Posterior vena cava (tissue), 2 donors: Measurements from ENCODE around the gene FAM50A. TPM values are rescaled to one million over a fixed set of nuclear protein-coding genes. Genes with fewer than 3 reads are reported as not detected.

Source experiments
- DNase-seq: peaks from one replicate; pipeline ENCODE4 v3.0.0-alpha.2; 2020; ENCODE audit warnings: low spot score
- intact Hi-C, 2 donors: fragments of 100-400 bp; cut with DNase I; formaldehyde crosslinking; loops; one replicate each; pipeline versions ENCODE4 v1.14.1 to v1.14.2; 2022 to 2023
- total RNA-seq, 2 donors: library from RNA; stranded (reverse); fragmentation: NEBNext Ultra II Directional; extraction: Animal tissue kit (Norgen Biotek cat#: 25700); gene quantifications; one replicate each; pipeline ENCODE4 v1.2.1, GENCODE V29; 2021
- donor health status: DM: yes; HTN: yes; CAD: no.
- donor health status: DM: yes; HTN: yes; CAD: no.

Gene FAM50A
- total RNA-seq, 2 donors from 2014 or later = 52.7 to 63.3 TPM

DNA sequence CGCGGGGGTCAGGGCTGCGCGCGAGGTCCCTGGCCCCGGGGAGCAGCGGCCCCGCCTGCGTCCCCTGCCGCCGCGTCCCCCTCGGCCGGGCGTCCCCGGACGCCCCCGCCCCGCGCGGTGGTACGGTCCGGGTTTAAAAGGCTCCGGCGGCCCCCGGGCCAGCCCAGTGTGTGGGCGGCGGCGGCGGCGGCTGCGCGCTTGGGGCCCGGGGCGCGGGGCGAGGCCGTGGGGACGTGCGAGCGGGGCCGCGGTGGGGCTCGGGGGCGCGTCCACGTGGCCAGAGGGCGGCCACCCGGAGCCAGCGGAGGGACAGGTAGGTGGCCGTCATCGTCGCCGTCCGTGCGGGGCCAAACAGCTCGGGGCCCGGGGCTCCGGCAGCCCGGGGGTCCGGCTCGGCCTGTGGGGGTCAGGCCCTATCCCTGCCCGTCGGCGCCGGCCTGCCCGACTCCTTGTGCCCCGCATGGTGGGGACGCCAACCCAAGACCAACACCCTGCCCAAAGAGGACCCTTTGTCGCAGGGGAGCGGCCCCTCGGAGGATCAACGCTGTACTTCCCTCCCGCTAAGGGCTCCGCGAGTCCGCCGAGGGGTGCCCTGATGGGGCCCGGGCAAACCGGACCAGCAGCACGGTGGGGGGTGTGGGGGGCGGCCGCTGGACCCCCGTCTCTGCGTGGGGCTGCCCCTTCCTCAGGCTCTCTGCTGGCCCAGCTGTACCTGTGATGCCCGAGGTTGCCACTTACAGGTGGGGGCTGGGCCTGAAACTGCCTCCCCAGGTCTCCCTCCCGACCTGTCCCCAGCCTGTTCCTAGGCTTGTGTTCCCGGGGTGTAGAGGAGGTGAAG, 14.4 kb downstream of the FAM50A start, which contains the start of gene PLXNA3:
TSS of gene PLXNA3 (plus strand) at position 166 of the 838 bp plus-strand sequence. CDS start 1,903 bp downstream, outside the sequence.
- intact Hi-C loops = loop anchor here in 1 of 2 donors (10.0 kb wide), 1 partner anchor 1574 kb away; no protein-coding TSS in a partner anchor
- no peak for DNase-seq

DNA sequence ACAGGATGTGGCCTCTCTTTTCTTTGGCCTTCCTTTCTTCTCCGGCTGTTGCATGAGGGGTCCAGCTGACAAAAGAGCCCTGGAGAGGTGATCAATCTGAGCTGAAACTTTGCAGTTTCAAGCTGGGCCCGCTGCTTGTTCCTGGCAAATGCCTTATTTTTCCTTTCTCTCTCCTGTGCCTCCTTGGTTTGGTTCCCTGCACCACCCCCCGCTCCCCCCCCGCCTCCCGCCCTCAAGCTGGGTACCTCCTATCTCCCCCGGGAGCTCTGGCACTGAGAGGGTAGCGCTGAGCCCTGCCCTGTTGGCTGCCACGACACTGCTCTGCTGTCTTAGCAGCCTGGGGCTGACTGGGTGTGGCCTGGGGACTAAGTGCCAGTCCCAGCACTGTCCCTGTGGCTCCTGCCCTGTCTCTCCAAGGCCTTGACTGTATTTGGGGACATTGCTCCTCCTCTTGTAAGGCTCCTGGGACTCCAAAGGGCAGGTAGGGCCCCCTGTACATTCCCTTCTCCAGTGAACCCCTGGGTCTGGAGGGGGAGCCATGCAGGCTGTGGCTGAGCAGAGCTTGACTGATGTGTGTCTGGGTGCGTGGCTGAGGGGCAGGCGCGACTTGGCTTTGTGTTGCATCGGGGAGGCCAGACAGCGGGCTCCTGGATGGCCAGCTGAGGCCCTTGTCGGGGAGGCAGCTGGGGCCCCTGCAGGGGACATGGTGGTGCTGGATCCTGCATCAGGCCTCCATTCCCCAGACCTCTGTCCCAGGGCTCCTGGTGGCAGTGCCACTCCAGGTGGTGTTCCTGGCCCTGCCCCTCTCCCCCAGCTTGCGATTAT, 15.2 kb downstream of the FAM50A start:
- DNase-seq = no peak
- intact Hi-C loops = loop anchor here in 1 of 2 donors (10.0 kb wide), 1 partner anchor 1574 kb away; no protein-coding TSS in a partner anchor

DNA sequence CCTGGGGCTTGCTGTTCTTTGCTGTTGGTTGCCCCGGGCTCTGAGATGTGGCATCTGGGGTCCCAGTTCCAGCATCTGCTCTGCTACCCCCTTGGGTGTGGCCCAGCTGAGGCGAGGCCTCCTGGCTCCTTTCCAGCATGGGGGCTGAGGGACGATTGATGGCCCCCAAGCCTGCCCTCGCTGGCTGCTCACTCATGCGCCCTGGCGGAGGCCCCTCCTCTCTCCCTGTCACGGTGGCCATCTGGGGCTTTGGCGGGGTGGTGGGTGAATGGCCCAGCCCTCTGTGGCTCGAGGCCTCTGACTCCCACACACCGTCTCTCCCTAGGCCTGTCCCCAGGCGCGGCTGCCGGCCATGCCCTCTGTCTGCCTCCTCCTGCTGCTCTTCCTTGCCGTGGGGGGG, 15.9 kb downstream of the FAM50A start:
- no peak for DNase-seq
- intact Hi-C loops = loop anchor here in 1 of 2 donors (10.0 kb wide), 1 partner anchor 1575 kb away; no protein-coding TSS in a partner anchor

DNA sequence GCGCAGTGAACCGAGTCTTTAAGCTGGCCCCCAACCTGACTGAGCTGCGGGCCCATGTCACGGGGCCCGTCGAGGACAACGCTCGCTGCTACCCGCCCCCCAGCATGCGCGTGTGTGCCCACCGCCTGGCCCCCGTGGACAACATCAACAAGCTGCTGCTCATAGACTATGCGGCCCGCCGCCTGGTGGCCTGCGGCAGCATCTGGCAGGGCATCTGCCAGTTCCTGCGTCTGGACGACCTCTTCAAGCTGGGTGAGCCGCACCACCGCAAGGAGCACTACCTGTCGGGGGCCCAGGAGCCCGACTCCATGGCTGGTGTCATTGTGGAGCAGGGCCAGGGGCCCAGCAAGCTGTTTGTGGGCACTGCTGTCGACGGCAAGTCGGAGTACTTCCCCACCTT, 16.4 kb downstream of the FAM50A start:
- no peak for DNase-seq
- intact Hi-C loops = no loop called here

DNA sequence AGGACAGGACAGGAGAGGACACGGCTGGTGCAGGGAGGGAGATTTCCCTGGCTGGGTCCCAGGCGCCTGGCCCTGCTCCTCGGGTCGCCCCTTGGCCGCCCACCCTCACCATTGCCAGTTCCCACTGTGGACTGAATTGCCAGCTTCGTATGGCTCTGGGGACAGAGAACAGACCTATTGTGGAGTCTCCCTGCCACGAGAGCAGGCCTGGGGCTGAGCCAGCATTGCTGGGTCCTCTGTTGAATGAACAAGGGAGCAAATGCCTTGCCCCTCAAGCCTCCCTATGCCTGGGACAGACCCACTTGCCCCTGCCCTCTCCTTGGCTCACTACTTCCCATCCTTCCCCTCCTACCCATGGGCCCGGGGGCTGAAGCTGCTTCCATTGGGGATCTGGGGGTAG, 18.5 kb downstream of the FAM50A start:
- intact Hi-C loops = no loop called here

DNA sequence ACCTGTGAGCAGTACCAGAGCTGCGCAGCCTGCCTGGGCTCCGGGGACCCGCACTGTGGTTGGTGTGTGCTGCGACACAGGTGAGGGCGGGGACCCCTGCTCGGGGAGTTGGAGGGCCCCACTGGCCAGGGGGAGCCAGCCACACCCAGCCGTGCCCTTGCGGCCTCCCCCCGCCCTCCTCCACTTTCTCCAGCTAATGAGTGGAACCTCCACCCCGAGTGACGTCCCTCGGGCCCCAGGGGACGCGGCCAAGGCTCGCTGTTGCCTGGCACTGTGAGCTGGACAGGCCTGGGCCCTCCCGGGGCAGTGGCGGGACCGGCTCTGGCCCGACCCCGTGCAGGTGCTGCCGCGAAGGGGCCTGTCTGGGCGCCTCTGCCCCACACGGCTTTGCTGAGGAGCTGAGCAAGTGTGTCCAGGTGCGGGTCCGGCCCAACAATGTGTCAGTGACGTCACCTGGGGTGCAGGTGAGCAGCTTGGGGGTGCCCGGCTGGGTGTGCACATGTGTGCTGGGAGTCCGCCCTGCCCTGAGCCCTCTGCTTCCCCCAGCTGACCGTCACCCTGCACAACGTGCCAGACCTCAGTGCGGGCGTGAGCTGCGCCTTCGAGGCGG, 19.8 kb downstream of the FAM50A start:
- intact Hi-C loops = no loop called here

More for the DNA sequence above, 18.5 kb downstream of the FAM50A start:
- no peak for DNase-seq

DNA sequence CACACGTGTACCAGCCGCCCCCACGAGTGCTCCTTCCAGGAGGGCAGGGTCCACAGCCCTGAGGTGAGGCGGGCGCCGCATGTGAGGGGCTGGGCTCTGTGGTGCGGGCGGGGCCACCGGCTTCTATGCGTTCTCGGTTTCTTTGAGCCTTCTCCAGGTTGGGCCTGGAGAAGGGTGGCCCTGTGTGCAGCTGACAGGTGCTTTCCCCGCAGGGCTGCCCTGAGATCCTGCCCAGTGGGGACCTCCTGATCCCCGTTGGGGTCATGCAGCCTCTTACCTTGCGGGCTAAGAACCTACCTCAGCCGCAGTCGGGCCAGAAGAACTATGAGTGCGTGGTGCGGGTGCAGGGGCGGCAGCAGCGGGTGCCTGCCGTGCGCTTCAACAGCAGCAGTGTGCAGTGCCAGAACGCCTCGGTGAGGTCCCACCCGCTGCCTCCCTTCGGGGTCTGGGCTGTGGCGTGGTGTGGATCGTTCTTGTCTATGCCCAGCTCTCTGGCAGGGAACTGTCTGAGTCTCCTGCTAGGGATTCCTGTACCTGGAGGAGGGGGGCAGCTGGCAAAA, 20.9 kb downstream of the FAM50A start:
- intact Hi-C loops = no loop called here
- DNase-seq = no peak

More for the DNA sequence above, 19.8 kb downstream of the FAM50A start:
- DNase-seq = no peak

DNA sequence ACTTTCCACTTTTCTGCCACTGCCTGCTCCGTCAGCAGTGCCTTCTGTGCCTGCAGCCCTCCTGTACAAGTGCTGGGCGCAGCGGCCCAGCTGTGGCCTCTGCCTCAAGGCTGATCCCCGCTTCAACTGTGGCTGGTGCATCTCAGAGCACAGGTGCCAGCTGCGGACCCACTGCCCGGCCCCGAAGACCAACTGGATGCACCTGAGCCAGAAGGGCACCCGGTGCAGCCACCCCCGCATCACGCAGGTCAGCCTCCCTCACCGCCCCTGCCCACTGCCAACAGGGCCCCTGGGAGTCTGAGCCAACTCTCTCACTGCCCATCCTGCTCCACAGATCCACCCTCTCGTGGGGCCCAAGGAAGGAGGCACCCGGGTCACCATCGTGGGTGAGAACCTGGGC, 21.7 kb downstream of the FAM50A start:
- intact Hi-C loops = no loop called here
- no peak for DNase-seq

DNA sequence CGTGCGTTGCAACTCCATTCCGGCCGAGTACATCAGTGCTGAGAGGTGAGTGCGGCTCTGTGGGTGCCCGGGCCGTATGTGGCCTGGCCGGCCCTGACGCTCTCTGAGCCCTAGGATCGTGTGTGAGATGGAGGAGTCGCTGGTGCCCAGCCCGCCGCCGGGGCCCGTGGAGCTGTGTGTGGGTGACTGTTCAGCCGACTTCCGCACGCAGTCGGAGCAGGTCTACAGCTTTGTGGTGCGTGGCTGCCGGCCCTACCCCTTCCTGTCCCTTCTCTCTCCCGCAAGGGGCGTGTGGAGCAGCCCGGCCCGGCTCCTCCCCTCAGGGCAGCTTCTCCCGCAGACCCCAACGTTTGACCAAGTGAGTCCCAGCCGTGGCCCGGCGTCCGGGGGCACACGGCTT, 22.1 kb downstream of the FAM50A start:
- no peak for DNase-seq
- intact Hi-C loops = no loop called here

DNA sequence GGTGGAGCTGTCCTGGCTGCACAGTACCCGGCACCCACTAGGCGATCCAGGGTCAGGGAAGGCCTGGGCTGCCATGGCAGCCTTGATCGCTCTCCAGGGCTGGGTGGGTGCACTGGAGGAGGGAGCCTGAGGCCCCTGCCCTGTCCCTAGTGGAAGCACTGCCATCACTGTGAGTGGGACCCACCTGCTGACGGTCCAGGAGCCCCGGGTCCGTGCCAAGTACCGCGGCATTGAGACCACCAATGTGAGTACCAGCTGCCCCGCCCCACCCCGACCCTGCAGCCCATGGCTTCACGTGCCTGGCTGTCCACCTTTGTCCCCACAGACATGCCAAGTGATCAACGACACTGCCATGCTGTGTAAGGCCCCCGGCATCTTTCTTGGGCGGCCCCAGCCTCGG, 23.0 kb downstream of the FAM50A start:
- DNase-seq = no peak
- intact Hi-C loops = no loop called here

DNA sequence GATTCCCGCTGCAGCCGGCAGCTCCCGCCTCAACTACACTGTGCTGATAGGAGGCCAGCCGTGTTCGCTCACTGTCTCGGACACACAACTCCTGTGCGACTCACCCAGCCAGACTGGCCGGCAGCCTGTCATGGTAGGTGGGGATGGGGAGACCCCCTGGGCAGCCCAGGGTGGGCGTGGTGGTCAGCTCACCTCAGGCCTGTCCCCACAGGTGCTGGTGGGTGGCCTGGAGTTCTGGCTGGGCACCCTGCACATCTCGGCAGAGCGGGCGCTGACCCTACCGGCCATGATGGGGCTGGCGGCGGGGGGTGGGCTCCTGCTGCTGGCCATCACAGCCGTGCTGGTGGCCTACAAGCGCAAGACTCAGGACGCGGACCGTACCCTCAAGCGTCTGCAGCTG, 23.6 kb downstream of the FAM50A start:
- no peak for DNase-seq
- intact Hi-C loops = no loop called here

DNA sequence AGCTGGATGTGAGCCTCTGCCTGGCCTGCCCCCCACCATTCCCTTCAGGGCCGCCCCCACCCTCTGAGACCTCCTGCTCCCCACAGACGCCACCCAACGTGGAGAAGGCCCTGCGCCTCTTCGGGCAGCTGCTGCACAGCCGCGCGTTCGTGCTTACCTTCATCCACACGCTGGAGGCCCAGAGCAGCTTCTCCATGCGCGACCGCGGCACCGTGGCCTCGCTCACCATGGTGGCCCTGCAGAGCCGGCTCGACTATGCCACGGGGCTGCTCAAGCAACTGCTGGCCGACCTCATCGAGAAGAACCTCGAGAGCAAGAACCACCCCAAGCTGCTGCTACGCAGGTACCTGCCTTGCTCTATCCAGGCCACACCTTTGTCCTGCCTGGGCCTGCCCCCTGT, 24.3 kb downstream of the FAM50A start:
- intact Hi-C loops = no loop called here
- peak; percentile 78 for DNase-seq

DNA sequence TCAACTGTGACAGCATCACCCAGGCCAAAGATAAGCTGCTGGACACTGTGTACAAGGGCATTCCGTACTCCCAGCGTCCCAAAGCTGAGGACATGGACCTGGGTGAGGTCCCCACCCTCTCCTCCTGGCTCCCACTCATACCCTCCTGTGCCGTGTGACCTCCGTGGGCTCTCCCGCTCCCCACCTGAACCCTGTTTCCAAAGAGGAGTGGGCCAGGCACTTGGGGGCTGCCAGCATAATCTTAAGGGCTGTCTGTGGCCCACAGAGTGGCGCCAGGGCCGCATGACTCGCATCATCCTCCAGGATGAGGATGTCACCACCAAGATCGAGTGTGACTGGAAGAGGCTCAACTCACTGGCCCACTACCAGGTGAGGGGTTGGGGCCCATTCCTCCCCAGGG, 25.2 kb downstream of the FAM50A start:
- intact Hi-C loops = no loop called here
- peak; percentile 56 for DNase-seq

DNA sequence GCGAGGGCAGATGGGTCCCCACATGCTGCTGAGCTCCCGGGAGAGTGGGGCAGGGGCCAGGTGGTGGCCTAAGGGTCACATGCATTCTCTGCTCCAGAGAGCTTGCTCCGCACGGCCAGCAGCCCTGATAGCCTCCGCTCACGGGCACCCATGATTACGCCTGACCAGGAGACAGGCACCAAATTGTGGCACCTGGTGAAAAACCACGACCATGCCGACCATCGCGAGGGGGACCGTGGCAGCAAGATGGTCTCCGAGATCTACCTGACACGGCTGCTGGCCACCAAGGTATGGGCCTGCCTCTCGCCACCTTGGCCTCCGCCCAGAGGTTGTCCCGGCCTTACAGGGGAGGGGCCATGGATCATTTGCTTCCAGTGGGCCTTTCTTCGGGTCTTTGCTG, 25.9 kb downstream of the FAM50A start:
- intact Hi-C loops = no loop called here

DNA sequence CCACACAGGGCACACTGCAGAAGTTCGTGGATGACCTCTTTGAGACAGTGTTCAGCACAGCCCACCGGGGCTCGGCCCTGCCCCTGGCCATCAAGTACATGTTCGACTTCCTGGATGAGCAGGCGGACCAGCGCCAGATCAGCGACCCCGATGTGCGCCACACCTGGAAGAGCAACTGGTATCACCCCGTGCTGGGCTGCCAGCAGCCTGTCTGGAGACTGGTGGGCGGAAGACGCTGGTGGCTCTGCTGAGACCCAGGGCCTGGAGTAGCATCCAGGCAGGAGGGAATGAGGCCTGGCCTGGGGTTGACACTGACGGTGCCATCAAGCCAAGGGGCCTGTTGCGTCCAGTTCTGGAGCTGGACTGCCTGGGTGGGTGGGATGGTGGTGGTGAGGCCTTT, 26.5 kb downstream of the FAM50A start:
- intact Hi-C loops = no loop called here
- peak; percentile 77 for DNase-seq

More for the DNA sequence above, 25.9 kb downstream of the FAM50A start:
- peak; percentile 73 for DNase-seq

DNA sequence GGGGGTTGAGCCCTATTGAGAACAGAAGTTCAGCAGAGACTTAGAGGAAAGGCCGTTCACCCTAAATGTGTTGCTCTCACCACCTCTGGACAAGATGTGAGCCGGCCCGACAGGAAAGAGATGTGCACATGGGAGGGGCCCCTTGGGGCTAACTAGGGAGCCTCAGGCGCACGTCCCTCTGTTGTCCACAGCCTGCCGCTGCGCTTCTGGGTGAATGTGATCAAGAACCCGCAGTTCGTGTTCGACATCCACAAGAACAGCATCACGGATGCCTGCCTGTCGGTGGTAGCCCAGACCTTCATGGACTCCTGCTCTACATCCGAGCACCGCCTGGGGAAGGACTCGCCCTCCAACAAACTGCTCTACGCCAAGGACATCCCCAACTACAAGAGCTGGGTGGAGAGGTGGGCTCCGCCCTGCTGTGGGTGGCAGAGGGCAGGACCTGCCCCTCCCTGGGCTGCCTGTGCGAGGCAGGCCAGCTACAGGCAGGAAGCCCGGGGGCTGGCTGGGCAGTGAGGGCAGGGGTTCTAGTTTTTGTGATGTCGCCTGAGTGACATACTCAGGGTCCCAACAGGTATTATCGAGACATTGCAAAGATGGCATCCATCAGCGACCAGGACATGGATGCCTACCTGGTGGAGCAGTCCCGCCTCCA, 27.1 kb downstream of the FAM50A start:
- intact Hi-C loops = no loop called here
- DNase-seq = peak; percentile 54

DNA sequence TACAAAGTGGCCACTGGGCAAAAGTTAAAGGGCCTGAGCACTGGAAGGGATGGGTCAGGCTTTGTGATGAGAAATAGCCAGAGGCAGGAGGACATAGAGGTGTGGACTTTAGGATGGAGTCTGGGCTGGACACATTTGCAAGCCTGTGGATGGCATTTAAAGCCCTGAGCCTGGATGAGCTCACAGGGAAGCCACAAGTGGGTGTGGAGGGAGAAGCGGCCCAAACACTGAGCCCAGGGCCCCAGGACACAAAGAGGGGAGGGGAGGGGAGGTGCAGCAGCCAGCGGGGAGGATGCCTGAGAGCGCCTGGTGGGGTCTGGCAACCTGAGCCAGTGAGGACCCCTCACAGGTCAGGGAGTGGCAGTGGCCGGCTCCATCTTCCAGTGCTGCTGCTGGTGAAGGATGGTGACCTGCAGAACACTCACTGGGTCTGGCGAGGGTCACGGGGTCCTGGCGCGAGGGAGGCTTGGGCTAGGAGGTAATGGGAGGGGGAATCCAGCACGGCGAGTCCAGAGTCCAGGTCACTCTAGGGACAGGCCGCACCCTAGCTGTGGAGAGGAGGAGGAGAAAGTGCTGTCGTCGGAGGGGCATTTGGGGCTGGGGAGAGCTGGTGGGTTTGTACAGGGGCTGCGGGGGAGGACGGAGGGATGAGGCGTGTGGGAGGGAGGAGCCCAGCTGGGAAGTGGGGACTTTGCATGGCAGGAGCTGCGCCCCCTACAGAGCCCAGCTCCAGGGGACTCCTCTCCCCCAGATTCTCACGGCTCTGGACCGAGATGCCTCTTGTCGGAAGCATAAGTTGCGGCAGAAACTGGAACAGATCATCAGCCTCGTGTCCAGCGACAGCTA, 28.1 kb downstream of the FAM50A start:
- intact Hi-C loops = loop anchor here in 1 of 2 donors (1.0 kb wide), 1 partner anchor 29 kb away; no protein-coding TSS in a partner anchor
- DNase-seq = peak; percentile 76
